Hepatocyte (in vitro differentiated cells): ENCODE results near the gene MAST3.

Experiments used
- EZH2 ChIP-seq: fragments of 200-600 bp; sonication (generic); IDR thresholded peaks from 2 replicates; pipeline ENCODE4 v1.6.1; 2016; ENCODE audit warnings: antibody characterized with exemption, mild to moderate bottlenecking, borderline replicate concordance
- EZH2phosphoT487 ChIP-seq: fragments of 200-600 bp; sonication (generic); IDR thresholded peaks from one replicate; pipeline ENCODE4 v1.6.1; 2018; ENCODE audit warnings: antibody characterized with exemption, mild to moderate bottlenecking, low read depth, moderate library complexity; ENCODE audit not compliant: unreplicated experiment, severe bottlenecking
- TF ChIP-seq, protein P1 (sequence below): fragments of 200-600 bp; sonication (generic); IDR thresholded peaks from 2 replicates; pipeline ENCODE4 v1.5.1; 2016; ENCODE audit warnings: antibody characterized with exemption, mild to moderate bottlenecking; ENCODE audit not compliant: poor library complexity

- TF ChIP-seq, protein P1, sequence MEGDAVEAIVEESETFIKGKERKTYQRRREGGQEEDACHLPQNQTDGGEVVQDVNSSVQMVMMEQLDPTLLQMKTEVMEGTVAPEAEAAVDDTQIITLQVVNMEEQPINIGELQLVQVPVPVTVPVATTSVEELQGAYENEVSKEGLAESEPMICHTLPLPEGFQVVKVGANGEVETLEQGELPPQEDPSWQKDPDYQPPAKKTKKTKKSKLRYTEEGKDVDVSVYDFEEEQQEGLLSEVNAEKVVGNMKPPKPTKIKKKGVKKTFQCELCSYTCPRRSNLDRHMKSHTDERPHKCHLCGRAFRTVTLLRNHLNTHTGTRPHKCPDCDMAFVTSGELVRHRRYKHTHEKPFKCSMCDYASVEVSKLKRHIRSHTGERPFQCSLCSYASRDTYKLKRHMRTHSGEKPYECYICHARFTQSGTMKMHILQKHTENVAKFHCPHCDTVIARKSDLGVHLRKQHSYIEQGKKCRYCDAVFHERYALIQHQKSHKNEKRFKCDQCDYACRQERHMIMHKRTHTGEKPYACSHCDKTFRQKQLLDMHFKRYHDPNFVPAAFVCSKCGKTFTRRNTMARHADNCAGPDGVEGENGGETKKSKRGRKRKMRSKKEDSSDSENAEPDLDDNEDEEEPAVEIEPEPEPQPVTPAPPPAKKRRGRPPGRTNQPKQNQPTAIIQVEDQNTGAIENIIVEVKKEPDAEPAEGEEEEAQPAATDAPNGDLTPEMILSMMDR = no peak
- TF ChIP-seq EZH2 (no peak), EZH2phosphoT487 (no peak)
Observed at GRCh38 chr19:18101268-18101667, 3.7 kb downstream of the MAST3 start.
